Fibroblast of lung (primary cell): Measurements from ENCODE around the gene CD300LF. TPM values are rescaled to one million over a fixed set of nuclear protein-coding genes. Genes with fewer than 3 reads are reported as not detected.

Source experiments
- DNase-seq, 2 donors: peaks; one replicate each; pipeline versions ENCODE4 v3.0.0 to v3.0.0-alpha.2; 2010; ENCODE audit warnings: low read depth in 2 of 2
- H2AFZ ChIP-seq: 2 replicates; pipeline ENCODE4 v1.5.1; 2012; ENCODE audit warnings: low read length, control low read depth, inconsistent platforms
- H3K27ac ChIP-seq: 2 replicates; pipeline ENCODE4 v1.5.1; 2011; ENCODE audit warnings: low read length, control low read depth; ENCODE audit not compliant: insufficient read depth
- H3K27me3 ChIP-seq: 2 replicates; pipeline ENCODE4 v1.5.1; 2011; ENCODE audit warnings: mild to moderate bottlenecking, low read length; ENCODE audit not compliant: control insufficient read depth, insufficient read depth
- H3K36me3 ChIP-seq: 2 replicates; pipeline ENCODE4 v1.5.1; 2011; ENCODE audit warnings: low read length; ENCODE audit not compliant: control insufficient read depth, insufficient read depth
- H3K4me1 ChIP-seq: 2 replicates; pipeline ENCODE4 v1.5.1; 2011; ENCODE audit warnings: low read length; ENCODE audit not compliant: control insufficient read depth, insufficient read depth; ENCODE audit errors: extremely low read depth
- H3K4me2 ChIP-seq: 2 replicates; pipeline ENCODE4 v1.5.1; 2011; ENCODE audit warnings: low read length, control low read depth; ENCODE audit not compliant: insufficient read depth; ENCODE audit errors: extremely low read depth
- H3K4me3 ChIP-seq, 4 experiments: fragments of 200-600 bp in 1 of 4; sonication (generic) in 1 of 4; replicated peaks in 1 of 4; 2 replicates each; pipeline ENCODE4 v1.5.1; 2011 to 2016; ENCODE audit warnings: low read length in 4 of 4, low read depth in 3 of 4, mild to moderate bottlenecking in 3 of 4, control low read depth in 2 of 4, inconsistent platforms in 1 of 4, mixed read lengths in 1 of 4; ENCODE audit not compliant: insufficient read depth in 1 of 4; ENCODE audit errors: control extremely low read depth in 1 of 4
- H3K79me2 ChIP-seq: 2 replicates; pipeline ENCODE4 v1.5.1; 2012; ENCODE audit warnings: mild to moderate bottlenecking, low read length, inconsistent platforms; ENCODE audit not compliant: control insufficient read depth, insufficient read depth
- H3K9ac ChIP-seq: 2 replicates; pipeline ENCODE4 v1.5.1; 2011; ENCODE audit warnings: mild to moderate bottlenecking, low read length, control low read depth; ENCODE audit not compliant: insufficient read depth
- H3K9me3 ChIP-seq: 2 replicates; pipeline ENCODE4 v1.5.1; 2012; ENCODE audit warnings: low read depth, low read length; ENCODE audit not compliant: control insufficient read depth, insufficient read depth
- H4K20me1 ChIP-seq: 2 replicates; pipeline ENCODE4 v1.5.1; 2011; ENCODE audit warnings: low read length; ENCODE audit not compliant: control insufficient read depth, insufficient read depth; ENCODE audit errors: extremely low read depth
- CTCF ChIP-seq, 2 donors: IDR thresholded peaks in 1 of 2; conservative IDR thresholded peaks in 1 of 2; 1 replicate in 1 of 2; 2 replicates in 1 of 2; pipeline ENCODE4 v1.5.1; 2011 to 2012; ENCODE audit warnings: low read length in 2 of 2, control low read depth in 1 of 2, inconsistent platforms in 1 of 2, low read depth in 1 of 2, mild to moderate bottlenecking in 1 of 2
- EZH2 ChIP-seq: IDR thresholded peaks from 2 replicates; pipeline ENCODE4 v1.5.1; 2012; ENCODE audit warnings: low read length, control low read depth, mild to moderate bottlenecking; ENCODE audit errors: missing control alignments
- polyA plus RNA-seq, 2 donors: library from polyadenylated mRNA; depleted of rRNA in 1 of 2; stranded (reverse) in 1 of 2; unstranded in 1 of 2; fragments of >200 nt; gene quantifications; 2 replicates each; pipeline ENCODE4 v1.2.1, GENCODE V29; 2011 to 2012; ENCODE audit warnings: missing spikeins in 1 of 2
- total RNA-seq: library from RNA; depleted of rRNA; stranded (reverse); fragments of >200 nt; gene quantifications from 2 replicates; pipeline ENCODE4 v1.2.1, GENCODE V29; 2014

Gene CD300LF
- total and polyA plus RNA-seq, 2 donors (not counting 1 experiment from before 2014, with no cell fraction given) = not detected

DNA sequence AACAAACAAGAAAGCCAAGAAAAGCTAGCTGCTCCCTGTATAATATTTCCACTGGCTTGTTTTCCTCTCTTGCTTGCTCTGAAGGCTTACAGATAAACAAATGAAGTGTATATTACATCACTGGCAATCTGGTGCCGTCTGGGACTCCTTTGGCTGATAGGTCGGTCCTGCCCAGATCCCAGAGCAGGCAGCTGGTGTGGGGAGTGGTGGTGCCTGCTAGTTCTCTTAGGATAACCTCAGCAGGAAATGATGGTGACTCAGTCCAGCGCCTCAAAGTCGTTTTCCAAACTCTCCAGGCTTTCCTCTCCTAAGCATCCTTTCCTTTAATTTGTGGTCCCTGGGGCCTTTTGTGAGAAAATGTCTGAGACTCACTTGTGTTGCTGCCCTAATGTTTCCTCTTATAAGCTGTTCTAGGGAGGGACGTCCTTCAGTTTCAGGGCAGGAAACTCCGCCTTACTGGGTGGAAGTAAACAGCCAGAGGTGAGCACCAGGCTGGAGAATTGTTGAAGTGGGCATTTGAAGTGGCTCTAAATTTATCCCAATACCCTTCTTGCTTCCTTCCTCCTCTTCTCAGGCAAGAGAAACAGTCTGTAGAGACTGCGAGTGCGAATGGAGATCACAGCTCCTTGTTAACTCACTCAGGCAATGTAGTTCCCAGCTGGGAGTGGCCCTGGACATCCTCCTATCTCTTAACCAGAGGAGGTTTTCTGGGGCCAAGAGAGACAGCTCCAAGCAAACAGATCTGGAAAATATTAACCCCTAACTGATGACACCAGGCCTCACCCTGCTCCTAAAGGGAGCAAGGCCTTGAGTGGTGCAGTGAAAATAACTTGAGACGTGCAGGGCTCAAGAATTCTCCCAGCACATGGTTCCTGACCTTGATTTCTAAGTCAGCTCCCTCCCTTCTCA, 34.9 kb downstream of the CD300LF start:
- no peaks in the 10 kb centered on the region for H3K79me2 ChIP-seq
- no peaks in the 10 kb centered on the region for H3K27me3 ChIP-seq
- H3K36me3 ChIP-seq = no peaks in the 10 kb centered on the region
- no peaks in the 10 kb centered on the region for H3K4me1 ChIP-seq
- no peak overlapping the region for H3K27ac ChIP-seq
- no peaks in the 10 kb centered on the region for H3K9me3 ChIP-seq
- DNase-seq = peak; percentile 1 to 15
- TF ChIP-seq CTCF (conservative IDR thresholded peaks at IDR 0.05 in 1 of 2, IDR thresholded peaks at IDR 0.05 in 1 of 2; ENCODE audit: low read depth in 1 of 2, low read length in 2 of 2) (no peak), EZH2 (no peak)
- H2AFZ ChIP-seq = no peak overlapping the region
- H3K4me2 ChIP-seq = no peak overlapping the region
- no peak overlapping the region for H3K4me3 ChIP-seq
- H4K20me1 ChIP-seq = no peaks in the 10 kb centered on the region
- H3K9ac ChIP-seq = no peak overlapping the region

DNA sequence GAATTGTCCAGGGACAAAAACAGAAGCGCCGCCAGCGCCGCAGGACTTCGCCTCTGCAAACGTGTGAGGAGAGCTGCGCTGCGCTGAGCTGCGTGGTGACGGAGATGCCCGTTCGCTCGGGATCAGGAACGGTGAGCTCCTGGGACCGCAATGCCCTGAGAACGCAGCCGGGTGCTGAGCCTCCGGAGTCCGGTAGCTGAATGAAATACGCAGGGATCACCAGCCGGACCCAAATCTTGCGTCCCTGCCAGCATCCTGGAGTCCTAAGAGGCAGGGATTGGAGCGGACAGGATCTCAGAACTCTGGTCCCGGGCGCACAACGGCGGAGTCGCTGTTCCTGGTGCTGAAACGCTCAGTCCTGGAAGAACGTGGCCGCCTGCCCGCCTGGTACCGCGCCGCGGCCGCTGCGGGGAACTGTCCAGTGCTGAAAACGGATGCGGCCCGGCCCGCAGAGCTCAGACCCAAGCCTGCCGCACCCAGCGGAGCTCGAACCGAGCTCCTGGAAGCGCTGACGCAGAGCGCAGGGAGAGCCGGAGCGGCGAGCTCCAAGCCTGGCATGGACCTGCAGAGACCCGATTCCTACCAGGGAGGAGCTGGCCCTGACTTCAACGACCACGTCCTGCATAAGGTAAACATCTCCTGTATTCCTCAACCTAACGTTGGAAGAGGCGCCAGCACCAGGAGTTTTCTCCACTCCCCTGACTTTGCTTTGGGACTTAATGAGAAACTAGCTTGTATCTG, 41.5 kb downstream of the CD300LF start:
- H3K79me2 ChIP-seq = no peaks in the 10 kb centered on the region
- no peak overlapping the region for H3K4me2 ChIP-seq
- no peak overlapping the region for H3K9ac ChIP-seq
- no peaks in the 10 kb centered on the region for H3K4me1 ChIP-seq
- H2AFZ ChIP-seq = no peak overlapping the region
- no peak for TF ChIP-seq CTCF (conservative IDR thresholded peaks at IDR 0.05 in 1 of 2, IDR thresholded peaks at IDR 0.05 in 1 of 2; ENCODE audit: low read depth in 1 of 2, low read length in 2 of 2)
- no peak for TF ChIP-seq EZH2
- H3K27ac ChIP-seq = no peak overlapping the region
- no peaks in the 10 kb centered on the region for H3K36me3 ChIP-seq
- DNase-seq = peak; percentile 71 to 72
- H3K4me3 ChIP-seq = no peak overlapping the region
- no peaks in the 10 kb centered on the region for H4K20me1 ChIP-seq
- H3K27me3 ChIP-seq = no peaks in the 10 kb centered on the region
- H3K9me3 ChIP-seq = no peaks in the 10 kb centered on the region

DNA sequence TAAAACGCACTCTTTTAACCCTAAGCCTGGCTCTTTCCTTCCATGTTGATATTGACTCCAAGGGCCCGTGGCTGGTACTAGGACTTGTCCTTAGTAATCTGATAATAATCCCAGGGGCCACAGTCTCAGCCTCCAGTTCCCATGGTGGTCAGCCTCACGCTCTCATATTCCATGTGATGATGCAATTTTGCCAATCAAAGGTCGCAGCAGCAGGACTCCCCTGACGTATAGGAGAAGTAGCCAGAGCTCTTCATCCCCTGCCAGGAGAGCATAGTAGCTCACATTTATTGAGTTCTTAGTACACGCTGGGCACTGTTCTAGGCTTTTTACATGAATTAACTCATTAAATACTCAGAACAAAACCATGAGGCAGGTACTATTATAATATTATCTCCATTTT, 42.4 kb downstream of the CD300LF start:
- H3K4me3 ChIP-seq = no peak overlapping the region
- no peaks in the 10 kb centered on the region for H3K79me2 ChIP-seq
- DNase-seq = no peak
- no peak overlapping the region for H3K9ac ChIP-seq
- H3K9me3 ChIP-seq = no peaks in the 10 kb centered on the region
- TF ChIP-seq EZH2 (no peak), CTCF (conservative IDR thresholded peaks at IDR 0.05 in 1 of 2, IDR thresholded peaks at IDR 0.05 in 1 of 2; ENCODE audit: low read depth in 1 of 2, low read length in 2 of 2) (no peak)
- H2AFZ ChIP-seq = no peak overlapping the region
- no peaks in the 10 kb centered on the region for H4K20me1 ChIP-seq
- H3K36me3 ChIP-seq = no peaks in the 10 kb centered on the region
- H3K4me1 ChIP-seq = no peaks in the 10 kb centered on the region
- no peak overlapping the region for H3K27ac ChIP-seq
- no peaks in the 10 kb centered on the region for H3K27me3 ChIP-seq
- H3K4me2 ChIP-seq = no peak overlapping the region
